GM10847 (cell line): ENCODE data around the gene SUFU.

Source experiments
- POLR2A ChIP-seq: IDR thresholded peaks from 2 replicates; pipeline ENCODE4 v1.6.1; 2011; ENCODE audit not compliant: insufficient read length; ENCODE audit errors: extremely low read depth

The SUFU gene

GRCh38 chr10:102608487-102608886 lies 104.7 kb downstream of the SUFU start:
- no peak for TF ChIP-seq POLR2A

GRCh38 chr10:102610441-102610887 lies 106.7 kb downstream of the SUFU start:
- TF ChIP-seq POLR2A = no peak

GRCh38 chr10:102611514-102612087 lies 107.8 kb downstream of the SUFU start:
- TF ChIP-seq POLR2A = no peak

GRCh38 chr10:102612964-102613275 lies 109.1 kb downstream of the SUFU start:
- TF ChIP-seq POLR2A = no peak

GRCh38 chr10:102613286-102613685 lies 109.5 kb downstream of the SUFU start:
- TF ChIP-seq POLR2A = no peak

GRCh38 chr10:102613785-102614184 lies 110.0 kb downstream of the SUFU start:
- TF ChIP-seq POLR2A = no peak

GRCh38 chr10:102614888-102615287 lies 111.1 kb downstream of the SUFU start:
- TF ChIP-seq POLR2A = no peak

GRCh38 chr10:102615361-102615760 lies 111.6 kb downstream of the SUFU start:
- TF ChIP-seq POLR2A = no peak

GRCh38 chr10:102616066-102616770 lies 112.4 kb downstream of the SUFU start:
- no peak for TF ChIP-seq POLR2A

GRCh38 chr10:102617041-102617440 lies 113.3 kb downstream of the SUFU start:
- no peak for TF ChIP-seq POLR2A

- TF ChIP-seq POLR2A = no peak
These were observed 114.0 kb downstream of the SUFU start for GRCh38 chr10:102617816-102618215.

- no peak for TF ChIP-seq POLR2A
These were observed 115.7 kb downstream of the SUFU start for GRCh38 chr10:102619281-102619981.

- TF ChIP-seq POLR2A = no peak
These were observed 116.4 kb downstream of the SUFU start for GRCh38 chr10:102620138-102620590.

- no peak for TF ChIP-seq POLR2A
These were observed 117.0 kb downstream of the SUFU start for GRCh38 chr10:102620591-102621442.
